GM10266 (cell line): ENCODE measurements around the gene CASZ1.

ENCODE experiments used
- DNase-seq: peaks from one replicate; pipeline ENCODE4 v3.0.0; 2012; ENCODE audit errors: extremely low spot score
- TF ChIP-seq, protein P1 (sequence below): IDR thresholded peaks from 2 replicates; pipeline ENCODE4 v1.5.1; 2012; ENCODE audit warnings: mild to moderate bottlenecking, low read depth; ENCODE audit not compliant: control insufficient read depth, insufficient read depth; ENCODE audit errors: missing control alignments

CASZ1 gene

DNA sequence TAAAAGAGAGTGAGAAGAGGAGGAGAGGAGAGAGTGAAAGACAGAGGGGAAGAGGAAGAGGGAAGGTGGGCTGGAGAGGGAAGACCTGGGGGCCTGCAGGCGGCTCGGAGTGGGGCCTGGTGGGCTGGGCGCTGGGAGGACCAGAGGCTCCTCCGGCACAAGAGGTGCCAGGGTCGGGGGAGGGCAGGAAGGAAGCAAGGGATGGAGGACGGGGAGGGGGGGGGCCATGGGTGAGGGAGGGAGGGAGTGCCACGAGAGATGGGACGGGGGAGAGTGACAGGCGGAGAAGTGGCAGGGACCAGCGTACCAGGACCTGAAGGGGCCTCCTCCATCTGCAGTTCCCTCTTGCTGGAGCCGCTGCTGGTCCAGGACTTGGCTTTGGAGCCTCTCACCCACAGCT, 87.7 kb downstream of the CASZ1 start:
- TF ChIP-seq, protein P1, sequence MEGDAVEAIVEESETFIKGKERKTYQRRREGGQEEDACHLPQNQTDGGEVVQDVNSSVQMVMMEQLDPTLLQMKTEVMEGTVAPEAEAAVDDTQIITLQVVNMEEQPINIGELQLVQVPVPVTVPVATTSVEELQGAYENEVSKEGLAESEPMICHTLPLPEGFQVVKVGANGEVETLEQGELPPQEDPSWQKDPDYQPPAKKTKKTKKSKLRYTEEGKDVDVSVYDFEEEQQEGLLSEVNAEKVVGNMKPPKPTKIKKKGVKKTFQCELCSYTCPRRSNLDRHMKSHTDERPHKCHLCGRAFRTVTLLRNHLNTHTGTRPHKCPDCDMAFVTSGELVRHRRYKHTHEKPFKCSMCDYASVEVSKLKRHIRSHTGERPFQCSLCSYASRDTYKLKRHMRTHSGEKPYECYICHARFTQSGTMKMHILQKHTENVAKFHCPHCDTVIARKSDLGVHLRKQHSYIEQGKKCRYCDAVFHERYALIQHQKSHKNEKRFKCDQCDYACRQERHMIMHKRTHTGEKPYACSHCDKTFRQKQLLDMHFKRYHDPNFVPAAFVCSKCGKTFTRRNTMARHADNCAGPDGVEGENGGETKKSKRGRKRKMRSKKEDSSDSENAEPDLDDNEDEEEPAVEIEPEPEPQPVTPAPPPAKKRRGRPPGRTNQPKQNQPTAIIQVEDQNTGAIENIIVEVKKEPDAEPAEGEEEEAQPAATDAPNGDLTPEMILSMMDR, result no peak
- DNase-seq, result no peak

DNA sequence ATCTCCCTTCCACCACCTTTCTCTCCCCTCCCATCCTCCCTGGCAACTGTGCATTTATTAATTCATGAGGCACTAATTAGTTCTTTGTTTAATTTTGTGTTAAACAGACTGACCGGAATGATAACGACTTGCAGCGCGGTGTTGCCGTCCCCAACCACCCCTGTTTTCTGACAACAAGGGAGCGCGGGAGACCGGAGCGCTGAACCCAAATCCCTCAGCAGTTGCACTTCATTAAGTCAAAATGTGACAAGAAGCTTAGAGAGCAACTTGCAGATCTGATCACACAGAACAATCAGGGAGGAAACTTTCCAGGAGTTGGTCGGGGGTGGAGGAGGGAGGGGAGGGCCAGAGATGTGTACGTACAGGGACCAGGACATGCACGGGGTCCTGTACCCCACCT, 89.2 kb downstream of the CASZ1 start:
- no peak for DNase-seq
- TF ChIP-seq, protein P1, result no peak

GRCh38 chr1:10706376-10706913, 90.0 kb downstream of the CASZ1 start:
- no peak for DNase-seq
- TF ChIP-seq, protein P1, result no peak

DNA sequence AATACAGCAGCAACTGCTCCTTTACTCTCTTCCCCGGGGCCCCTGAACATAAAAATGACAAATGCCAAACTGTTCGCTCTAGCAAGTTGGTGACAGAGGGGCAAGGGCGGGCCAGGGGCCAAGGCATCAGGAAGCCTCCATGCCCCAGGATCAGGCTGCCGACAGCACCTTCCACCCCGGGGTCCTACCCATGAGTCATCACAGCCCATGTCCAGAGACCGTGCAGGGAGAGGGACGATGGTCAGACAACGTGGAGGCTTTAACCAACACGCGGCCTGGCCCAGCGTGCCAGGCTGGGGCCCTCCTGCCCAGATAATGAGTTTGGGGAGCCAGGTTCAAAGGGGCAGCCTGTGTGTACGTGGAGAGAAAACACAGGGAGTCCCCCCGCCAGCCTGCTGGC, 90.5 kb downstream of the CASZ1 start:
- no peak for DNase-seq
- TF ChIP-seq, protein P1, result no peak

DNA sequence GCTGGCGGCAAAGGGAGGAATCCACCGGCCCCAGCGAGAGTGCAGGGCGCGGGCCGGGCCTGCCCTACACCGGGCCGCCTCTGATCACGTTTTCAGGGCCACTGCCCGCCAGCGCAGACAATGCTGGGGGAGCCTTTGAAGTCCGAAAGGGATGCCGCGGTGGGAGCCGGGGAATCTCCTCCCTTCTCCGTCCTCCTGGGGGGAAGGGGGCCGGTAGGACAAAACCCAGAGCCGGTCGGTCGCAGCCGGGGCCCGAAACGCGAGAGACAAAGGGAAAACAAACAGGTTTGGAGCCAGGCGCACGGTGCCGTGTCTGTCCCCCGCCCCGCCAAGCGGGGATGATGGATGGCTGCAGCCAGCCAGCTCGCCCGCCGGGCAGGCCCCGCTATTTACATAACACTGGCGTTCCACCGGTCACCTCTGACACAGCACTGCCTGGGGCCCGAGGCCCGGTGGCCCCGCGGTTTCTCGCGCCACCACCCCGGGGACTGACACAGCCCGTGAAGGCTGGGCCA, 92.0 kb downstream of the CASZ1 start:
- TF ChIP-seq, protein P1, result no peak
- no peak for DNase-seq

DNA sequence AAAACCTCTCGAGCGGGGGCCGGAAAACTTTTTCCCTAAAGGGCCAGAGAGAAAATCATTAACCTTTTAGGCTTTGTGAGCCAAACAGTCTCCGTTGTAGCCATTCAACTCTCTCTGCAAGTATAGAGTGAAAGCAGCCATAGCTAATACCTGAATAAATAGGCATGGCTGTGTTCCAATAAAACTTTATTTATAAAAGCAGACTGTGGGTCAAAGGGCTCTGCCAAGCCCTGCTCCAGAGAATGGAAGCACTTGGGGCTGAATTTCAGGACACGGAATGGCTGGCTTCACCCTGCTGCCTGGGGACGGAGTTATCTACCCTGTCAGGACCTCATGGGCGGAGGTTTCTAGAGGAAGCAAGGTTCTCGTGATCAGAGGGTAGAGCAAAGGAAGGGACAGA, 92.7 kb downstream of the CASZ1 start:
- DNase-seq, result no peak
- TF ChIP-seq, protein P1, result no peak

GRCh38 chr1:10701145-10701544, 95.3 kb downstream of the CASZ1 start:
- DNase-seq, result no peak
- TF ChIP-seq, protein P1, result no peak
